ENCODE measurements around the gene BARD1. TPM values are rescaled to one million over a fixed set of nuclear protein-coding genes. Genes with fewer than 3 reads are reported as not detected.
A peak's percentile ranks its signal among the peaks of the same experiment; 100 is the strongest.

BARD1 gene
- total and polyA plus RNA-seq, 4 donors = 0.54 to 11.3 (median 3.0) TPM

GRCh38 chr2:214807653-214808052 lies 1.8 kb downstream of the BARD1 start:
- Histone ChIP-seq H3K4me1 (ENCODE audit: control insufficient read depth in 4 of 4, insufficient read depth in 4 of 4, low read length in 3 of 4) (peaks cover 0 to 23% (median 4%) of the 10 kb centered on the region in 4 donors), H3K9me3 (ENCODE audit: control insufficient read depth in 4 of 4, low read length in 3 of 4) (no peaks in the 10 kb centered on the region), H3K27ac (ENCODE audit: low read depth in 1 of 2, low read length in 2 of 2) (no peak overlapping the region), H3K27me3 (ENCODE audit: control insufficient read depth in 4 of 4, insufficient read depth in 4 of 4, low read length in 3 of 4) (no peaks in the 10 kb centered on the region), H3K4me3 (ENCODE audit: low read depth in 1 of 3, low read length in 3 of 3) (peak overlapping the region in 2 of 3 donors; percentile 39 to 68), H3K9ac (ENCODE audit: low read depth in 1 of 2, low read length in 2 of 2) (no peak overlapping the region), H3K36me3 (ENCODE audit: control insufficient read depth in 4 of 4, insufficient read depth in 3 of 4, low read depth in 1 of 4, low read length in 3 of 4) (no peaks in the 10 kb centered on the region)
- WGBS = 21% methylated on average over 3 of the region's 3 CpGs
- no peak for DNase-seq (ENCODE audit: low spot score)
- TF ChIP-seq HNF4G (IDR thresholded peaks at IDR 0.05) (no peak), CTCF (IDR thresholded peaks at IDR 0.05; ENCODE audit: low read depth, low read length, missing input control) (no peak), ATF3 (IDR thresholded peaks at IDR 0.05) (no peak), YY1 (IDR thresholded peaks at IDR 0.05) (no peak), JUND (IDR thresholded peaks at IDR 0.05) (no peak), HNF4A (conservative IDR thresholded peaks at IDR 0.05) (no peak), GABPA (IDR thresholded peaks at IDR 0.05 in 1 of 2, conservative IDR thresholded peaks at IDR 0.05 in 1 of 2) (no peak)

GRCh38 chr2:214801768-214802397 lies 7.6 kb downstream of the BARD1 start:
- no peak overlapping the region for H3K4me3 ChIP-seq (ENCODE audit: low read depth in 1 of 3, low read length in 3 of 3)
- H3K27ac ChIP-seq (ENCODE audit: low read depth in 1 of 2, low read length in 2 of 2) = no peak overlapping the region
- H3K27me3 ChIP-seq (ENCODE audit: control insufficient read depth in 4 of 4, insufficient read depth in 4 of 4, low read length in 3 of 4) = no peaks in the 10 kb centered on the region
- no peaks in the 10 kb centered on the region for H3K36me3 ChIP-seq (ENCODE audit: control insufficient read depth in 4 of 4, insufficient read depth in 3 of 4, low read depth in 1 of 4, low read length in 3 of 4)
- no peak for DNase-seq (ENCODE audit: low spot score)
- no peaks in the 10 kb centered on the region for H3K9me3 ChIP-seq (ENCODE audit: control insufficient read depth in 4 of 4, low read length in 3 of 4)
- H3K9ac ChIP-seq (ENCODE audit: low read depth in 1 of 2, low read length in 2 of 2) = no peak overlapping the region
- WGBS = 82% methylated on average over 3 of the region's 3 CpGs
- no peaks in the 10 kb centered on the region for H3K4me1 ChIP-seq (ENCODE audit: control insufficient read depth in 4 of 4, insufficient read depth in 4 of 4, low read length in 3 of 4)
- TF ChIP-seq EGR1 (IDR thresholded peaks at IDR 0.05; ENCODE audit: low read depth in 2 of 2) = no peak

GRCh38 chr2:214801068-214801467 lies 8.4 kb downstream of the BARD1 start:
- H3K9ac ChIP-seq (ENCODE audit: low read depth in 1 of 2, low read length in 2 of 2) = no peak overlapping the region
- no peak overlapping the region for H3K4me3 ChIP-seq (ENCODE audit: low read depth in 1 of 3, low read length in 3 of 3)
- no peaks in the 10 kb centered on the region for H3K4me1 ChIP-seq (ENCODE audit: control insufficient read depth in 4 of 4, insufficient read depth in 4 of 4, low read length in 3 of 4)
- no peak for TF ChIP-seq YY1 (IDR thresholded peaks at IDR 0.05)
- TF ChIP-seq HNF4G (IDR thresholded peaks at IDR 0.05) = no peak
- no peak for TF ChIP-seq FOXA1 (IDR thresholded peaks at IDR 0.05)
- no peak for TF ChIP-seq CTCF (IDR thresholded peaks at IDR 0.05; ENCODE audit: low read depth, low read length, missing input control)
- no peak for TF ChIP-seq REST (IDR thresholded peaks at IDR 0.05)
- TF ChIP-seq MAX (IDR thresholded peaks at IDR 0.05) = no peak
- TF ChIP-seq TAF1 (conservative IDR thresholded peaks at IDR 0.05) = no peak
- TF ChIP-seq EGR1 (IDR thresholded peaks at IDR 0.05; ENCODE audit: low read depth in 2 of 2) = no peak
- no peak for TF ChIP-seq RAD21 (IDR thresholded peaks at IDR 0.05)
- TF ChIP-seq SP1 (IDR thresholded peaks at IDR 0.05) = no peak
- TF ChIP-seq ATF3 (IDR thresholded peaks at IDR 0.05) = no peak
- TF ChIP-seq JUND (IDR thresholded peaks at IDR 0.05) = no peak
- TF ChIP-seq RXRA (IDR thresholded peaks at IDR 0.05) = no peak
- no peak for TF ChIP-seq HNF4A (conservative IDR thresholded peaks at IDR 0.05)
- TF ChIP-seq FOXA2 (IDR thresholded peaks at IDR 0.05) = no peak
- WGBS = 93% methylated on average over 2 of the region's 2 CpGs
- no peaks in the 10 kb centered on the region for H3K36me3 ChIP-seq (ENCODE audit: control insufficient read depth in 4 of 4, insufficient read depth in 3 of 4, low read depth in 1 of 4, low read length in 3 of 4)
- H3K27ac ChIP-seq (ENCODE audit: low read depth in 1 of 2, low read length in 2 of 2) = no peak overlapping the region
- no peaks in the 10 kb centered on the region for H3K9me3 ChIP-seq (ENCODE audit: control insufficient read depth in 4 of 4, low read length in 3 of 4)
- H3K27me3 ChIP-seq (ENCODE audit: control insufficient read depth in 4 of 4, insufficient read depth in 4 of 4, low read length in 3 of 4) = no peaks in the 10 kb centered on the region
- DNase-seq (ENCODE audit: low spot score) = no peak

Data from liver (tissue), 9 donors.